H1 (cell line): ENCODE data around the gene PCDHB5. TPM values are rescaled to one million over a fixed set of nuclear protein-coding genes. Genes with fewer than 3 reads are reported as not detected.
"Not testable (repeated sequence)": the region's sequence is repeated elsewhere in the genome, so short reads cannot be mapped to it uniquely, and the experiment has no call there.

Experiments used
- CTCF ChIA-PET: fragments of 300-600 bp; sonication (Branson Sonifier 250); formaldehyde crosslinking; loops from one replicate; lab custom pipeline; 2021; ENCODE audit not compliant: partially characterized antibody; lab: Charles Lee
- POLR2A ChIA-PET: fragments of 300-600 bp; sonication (Branson Sonifier 250); formaldehyde crosslinking; loops from one replicate; lab custom pipeline; 2021; ENCODE audit warnings: inconsistent platforms; ENCODE audit not compliant: partially characterized antibody; lab: Charles Lee
- DNase-seq, 2 experiments: peaks; one replicate each; pipeline versions ENCODE4 v3.0.0 to v3.0.0-alpha.2; 2010 to 2022; ENCODE audit warnings: low spot score in 2 of 2, low read depth in 1 of 2, mixed read lengths in 1 of 2
- FAIRE-seq: peaks from 2 replicates; lab custom pipeline; 2011; peaks lifted over from hg19 to GRCh38; lab: Jason Lieb, UNC
- H2AFZ ChIP-seq: 2 replicates; pipeline ENCODE4 v1.8.1; 2012; ENCODE audit warnings: low read length, inconsistent platforms
- H2AK5ac ChIP-seq: 2 replicates; pipeline ENCODE4 v1.6.1; 2013; ENCODE audit warnings: low read depth, low read length
- H2BK120ac ChIP-seq: replicated peaks from 2 replicates; pipeline ENCODE3; 2013; ENCODE audit warnings: low read depth, low read length, inconsistent platforms
- H2BK12ac ChIP-seq: 2 replicates; pipeline ENCODE4 v1.6.1; 2013; ENCODE audit warnings: low read depth, low read length
- H2BK15ac ChIP-seq: 2 replicates; pipeline ENCODE4 v1.6.1; 2013; ENCODE audit warnings: low read length
- H2BK20ac ChIP-seq: 2 replicates; pipeline ENCODE4 v1.6.1; 2013; ENCODE audit warnings: low read length
- H2BK5ac ChIP-seq: 2 replicates; pipeline ENCODE4 v1.6.1; 2013; ENCODE audit warnings: low read depth, low read length
- H3K14ac ChIP-seq: 2 replicates; pipeline ENCODE4 v1.6.1; 2013; ENCODE audit warnings: inconsistent platforms; ENCODE audit not compliant: insufficient read length
- H3K18ac ChIP-seq: 2 replicates; pipeline ENCODE4 v1.6.1; 2013; ENCODE audit warnings: low read length; ENCODE audit errors: extremely low read depth
- H3K23ac ChIP-seq: 2 replicates; pipeline ENCODE4 v1.6.1; 2013; ENCODE audit warnings: inconsistent platforms; ENCODE audit not compliant: insufficient read length
- H3K23me2 ChIP-seq: 2 replicates; pipeline ENCODE4 v1.6.1; 2013; ENCODE audit warnings: low read depth, low read length
- H3K27ac ChIP-seq: 2 replicates; pipeline ENCODE4 v1.6.1; 2011; ENCODE audit warnings: low read depth, low read length, inconsistent platforms
- H3K27me3 ChIP-seq, 4 experiments: replicated peaks in 1 of 4; 1 replicate in 1 of 4; 2 replicates in 3 of 4; pipeline versions ENCODE4 v1.6.1 to v1.8.1; 2011 to 2013; ENCODE audit warnings: low read length in 3 of 4, mild to moderate bottlenecking in 3 of 4, inconsistent platforms in 2 of 4, mixed read lengths in 2 of 4, moderate library complexity in 1 of 4; ENCODE audit not compliant: control insufficient read depth in 3 of 4, insufficient read depth in 3 of 4; ENCODE audit errors: extremely low read depth in 1 of 4
- H3K36me3 ChIP-seq, 4 experiments: 2 replicates each; pipeline versions ENCODE4 v1.6.1 to v1.8.1; 2011 to 2013; ENCODE audit warnings: mild to moderate bottlenecking in 4 of 4, low read length in 3 of 4, moderate library complexity in 2 of 4, control low read depth in 1 of 4, inconsistent platforms in 1 of 4; ENCODE audit not compliant: insufficient read depth in 4 of 4, control insufficient read depth in 2 of 4
- H3K4ac ChIP-seq: replicated peaks from 2 replicates; pipeline ENCODE3; 2013; ENCODE audit warnings: low read length, low read depth, mixed read lengths, inconsistent platforms; ENCODE audit not compliant: insufficient read length
- H3K4me1 ChIP-seq, 4 experiments: replicated peaks in 1 of 4; 1 replicate in 1 of 4; 2 replicates in 3 of 4; pipeline versions ENCODE4 v1.6.1 to v1.8.1; 2011 to 2013; ENCODE audit warnings: low read length in 3 of 4, inconsistent platforms in 2 of 4, mixed read lengths in 1 of 4; ENCODE audit not compliant: insufficient read depth in 4 of 4, control insufficient read depth in 3 of 4
- H3K4me2 ChIP-seq, 2 experiments: 2 replicates each; pipeline versions ENCODE4 v1.6.1 to v1.8.1; 2011 to 2013; ENCODE audit warnings: low read depth in 2 of 2, low read length in 2 of 2, control low read depth in 1 of 2, inconsistent platforms in 1 of 2, mild to moderate bottlenecking in 1 of 2; ENCODE audit not compliant: insufficient read depth in 1 of 2
- H3K4me3 ChIP-seq, 4 experiments: fragments of 200-600, 300-600 bp in 1 of 4; sonication (generic), shearing (Covaris generic), sonication (Bioruptor Twin) in 1 of 4; 2 replicates each; pipeline versions ENCODE4 v1.5.1 to v1.8.1; 2011 to 2016; ENCODE audit warnings: low read length in 4 of 4, low read depth in 3 of 4, control low read depth in 2 of 4, inconsistent platforms in 2 of 4, mild to moderate bottlenecking in 2 of 4, mixed read lengths in 1 of 4, moderate library complexity in 1 of 4; ENCODE audit not compliant: insufficient read depth in 2 of 4; ENCODE audit errors: extremely low read depth in 1 of 4
- H3K56ac ChIP-seq: replicated peaks from 2 replicates; pipeline ENCODE3; 2013; ENCODE audit warnings: low read depth, mild to moderate bottlenecking, mixed read lengths, low read length, inconsistent platforms; ENCODE audit not compliant: insufficient read length
- H3K79me1 ChIP-seq: 2 replicates; pipeline ENCODE4 v1.6.1; 2013; ENCODE audit warnings: low read depth, low read length, control low read depth
- H3K79me2 ChIP-seq, 2 experiments: 2 replicates each; pipeline versions ENCODE4 v1.6.1 to v1.8.1; 2012 to 2013; ENCODE audit warnings: low read length in 2 of 2, mild to moderate bottlenecking in 2 of 2, inconsistent platforms in 1 of 2; ENCODE audit not compliant: insufficient read depth in 2 of 2, control insufficient read depth in 1 of 2
- H3K9ac ChIP-seq, 4 experiments: replicated peaks in 1 of 4; 1 replicate in 1 of 4; 2 replicates in 3 of 4; pipeline versions ENCODE4 v1.6.1 to v1.8.1; 2011 to 2013; ENCODE audit warnings: low read depth in 3 of 4, low read length in 3 of 4, control low read depth in 2 of 4, mild to moderate bottlenecking in 2 of 4, moderate library complexity in 2 of 4, inconsistent platforms in 1 of 4; ENCODE audit errors: extremely low read depth in 1 of 4
- H3K9me3 ChIP-seq, 2 experiments: 2 replicates each; pipeline versions ENCODE4 v1.6.1 to v1.8.1; 2012 to 2013; ENCODE audit warnings: mild to moderate bottlenecking in 2 of 2, moderate library complexity in 2 of 2, control low read depth in 1 of 2, inconsistent platforms in 1 of 2, low read depth in 1 of 2, low read length in 1 of 2, mixed read lengths in 1 of 2; ENCODE audit not compliant: insufficient read depth in 2 of 2
- H4K20me1 ChIP-seq, 2 experiments: replicated peaks in 1 of 2; 2 replicates each; pipeline versions ENCODE3 to v1.8.1; 2011 to 2013; ENCODE audit warnings: inconsistent platforms in 2 of 2, low read length in 2 of 2, mild to moderate bottlenecking in 1 of 2; ENCODE audit not compliant: insufficient read depth in 2 of 2, control insufficient read depth in 1 of 2
- H4K5ac ChIP-seq: 2 replicates; pipeline ENCODE4 v1.6.1; 2013; ENCODE audit warnings: low read length, low read depth, mixed read lengths, inconsistent platforms; ENCODE audit not compliant: insufficient read length
- H4K8ac ChIP-seq: 2 replicates; pipeline ENCODE4 v1.8.0; 2013; ENCODE audit warnings: mild to moderate bottlenecking, moderate library complexity, low read length, inconsistent platforms; ENCODE audit not compliant: insufficient read depth; ENCODE audit errors: extremely low read depth
- H4K91ac ChIP-seq: replicated peaks from 2 replicates; pipeline ENCODE3; 2013; ENCODE audit warnings: low read length, mixed read lengths, inconsistent platforms; ENCODE audit not compliant: insufficient read length
- WGBS, 2 experiments: shearing (Covaris generic) in 1 of 2; methylation state at CpG; one replicate each; pipeline versions ENCODE4 v1.1.6 to v1.1.7; 2013 to 2015; ENCODE audit warnings: low lambda C conversion rate in 2 of 2, mixed read lengths in 2 of 2, inconsistent platforms in 1 of 2, low coverage in 1 of 2, missing lambda C conversion rate in 1 of 2; ENCODE audit not compliant: insufficient replicate concordance in 2 of 2, insufficient coverage in 1 of 2, insufficient read length in 1 of 2; ENCODE audit errors: extremely low coverage in 1 of 2, missing lambda C conversion rate in 1 of 2; 5-methylcytosine and 5-hydroxymethylcytosine counted together
- polyA plus RNA-seq, 7 experiments: library from polyadenylated mRNA; depleted of rRNA in 3 of 7; stranded (reverse) in 5 of 7; unstranded in 2 of 7; fragments of >200 nt in 5 of 7; fragments of 200-250 nt in 2 of 7; gene quantifications; 1 replicate in 5 of 7; 2 replicates in 1 of 7; 4 replicates in 1 of 7; pipeline versions ENCODE4 v1.2.1 to v1.2.3, GENCODE V29; 2011 to 2013; ENCODE audit warnings: missing spikeins in 2 of 7, mixed read lengths in 2 of 7
- total RNA-seq: library from RNA; stranded (reverse); fragmentation: NEBNext Ultra II Directional; extraction: Animal tissue kit (Norgen Biotek cat#: 25700); gene quantifications from 2 replicates; pipeline ENCODE4 v1.2.1, GENCODE V29; 2021

The PCDHB5 gene
- total and polyA plus RNA-seq, 2 of the 8 experiments (the other 6 are each of a cell fraction or from before 2014, with no cell fraction given): 2.4 to 8.2 TPM

- H4K91ac ChIP-seq, H3K4ac ChIP-seq, H4K8ac ChIP-seq, H3K18ac ChIP-seq, DNase-seq, H4K5ac ChIP-seq, H2BK120ac ChIP-seq, H3K4me3 ChIP-seq, H3K56ac ChIP-seq, H2BK15ac ChIP-seq, H3K4me2 ChIP-seq, H2AK5ac ChIP-seq, H3K79me2 ChIP-seq, POLR2A ChIA-PET, H3K79me1 ChIP-seq, H2AFZ ChIP-seq, H3K23ac ChIP-seq, H2BK5ac ChIP-seq, H2BK12ac ChIP-seq, H3K9ac ChIP-seq, H3K14ac ChIP-seq, H3K27ac ChIP-seq, H3K36me3 ChIP-seq, H2BK20ac ChIP-seq, H3K27me3 ChIP-seq, H4K20me1 ChIP-seq, H3K4me1 ChIP-seq, FAIRE-seq, H3K23me2 ChIP-seq: not testable (repeated sequence)
- H3K9me3 ChIP-seq: peaks cover 5 to 11% of the 10 kb centered on the region in 2 experiments; a peak in 2 of 4 replicates
- WGBS, 2 experiments: 95% methylated on average over 26 of the region's 41 CpGs; no CpG with 5 or more reads in 1 of the 2 experiments
- CTCF ChIA-PET: interaction anchor here (1.4 kb wide), 1 partner anchor 57 kb away, joined by 3 read pairs; the partner anchor contains the start of gene PCDHB2
Observed at GRCh38 chr5:141151632-141152031, 16.6 kb downstream of the PCDHB5 start.

GRCh38 chr5:141152096-141152495 is 17.1 kb downstream of the PCDHB5 start:
- H3K23me2 ChIP-seq, H3K4me3 ChIP-seq, H3K36me3 ChIP-seq, H2BK5ac ChIP-seq, H3K14ac ChIP-seq, H3K79me2 ChIP-seq, POLR2A ChIA-PET, H2BK15ac ChIP-seq, H3K4ac ChIP-seq, H4K8ac ChIP-seq, H3K56ac ChIP-seq, H4K20me1 ChIP-seq, H4K91ac ChIP-seq, H3K9ac ChIP-seq, H2BK120ac ChIP-seq, H2AFZ ChIP-seq, H2AK5ac ChIP-seq, H3K79me1 ChIP-seq, H3K27me3 ChIP-seq, H2BK20ac ChIP-seq, H3K18ac ChIP-seq, H3K27ac ChIP-seq, H2BK12ac ChIP-seq, H3K4me2 ChIP-seq, FAIRE-seq, H3K4me1 ChIP-seq, H4K5ac ChIP-seq, H3K23ac ChIP-seq, DNase-seq: not testable (repeated sequence)
- CTCF ChIA-PET: interaction anchor here (0.6 to 5.2 kb wide), 6 partner anchors 13 to 457 kb away, joined by 3 to 48 read pairs (median 6); partner anchors contain the start of genes PCDHB16, PCDHB2 and PCDHB5
- H3K9me3 ChIP-seq: peaks cover 5 to 11% of the 10 kb centered on the region in 2 experiments; a peak in 2 of 4 replicates
- WGBS, 2 experiments: 96% methylated on average over 8 of the region's 36 CpGs; no CpG with 5 or more reads in 1 of the 2 experiments
